Kidney epithelial cell (primary cell): Measurements from ENCODE around the gene NBAS. TPM values are rescaled to one million over a fixed set of nuclear protein-coding genes. Genes with fewer than 3 reads are reported as not detected.

Experiments
- DNase-seq: peaks from one replicate; pipeline ENCODE4 v3.0.0-alpha.2; 2010; ENCODE audit warnings: low read depth
- H3K27me3 ChIP-seq: 2 replicates; pipeline ENCODE4 v1.6.0; 2011; ENCODE audit warnings: low read length; ENCODE audit not compliant: control insufficient read depth, insufficient read depth
- H3K36me3 ChIP-seq: 2 replicates; pipeline ENCODE4 v1.5.1; 2011; ENCODE audit warnings: low read length; ENCODE audit not compliant: control insufficient read depth, insufficient read depth
- H3K4me3 ChIP-seq: 2 replicates; pipeline ENCODE4 v1.5.1; 2011; ENCODE audit warnings: low read depth, mild to moderate bottlenecking, control low read depth, low read length
- total RNA-seq: library from RNA; depleted of rRNA; stranded (reverse); fragments of >200 nt; gene quantifications from 2 replicates; pipeline ENCODE4 v1.2.3, GENCODE V29; 2015
- TF ChIP-seq, protein P1 (sequence below): IDR thresholded peaks from 2 replicates; pipeline ENCODE4 v1.5.1; 2011; ENCODE audit warnings: mild to moderate bottlenecking, moderate library complexity, low read length, control low read depth, inconsistent platforms; ENCODE audit not compliant: insufficient read depth, poor library complexity, severe bottlenecking

Gene NBAS
- total RNA-seq, 1 donor from 2014 or later, result 67.0 TPM

DNA sequence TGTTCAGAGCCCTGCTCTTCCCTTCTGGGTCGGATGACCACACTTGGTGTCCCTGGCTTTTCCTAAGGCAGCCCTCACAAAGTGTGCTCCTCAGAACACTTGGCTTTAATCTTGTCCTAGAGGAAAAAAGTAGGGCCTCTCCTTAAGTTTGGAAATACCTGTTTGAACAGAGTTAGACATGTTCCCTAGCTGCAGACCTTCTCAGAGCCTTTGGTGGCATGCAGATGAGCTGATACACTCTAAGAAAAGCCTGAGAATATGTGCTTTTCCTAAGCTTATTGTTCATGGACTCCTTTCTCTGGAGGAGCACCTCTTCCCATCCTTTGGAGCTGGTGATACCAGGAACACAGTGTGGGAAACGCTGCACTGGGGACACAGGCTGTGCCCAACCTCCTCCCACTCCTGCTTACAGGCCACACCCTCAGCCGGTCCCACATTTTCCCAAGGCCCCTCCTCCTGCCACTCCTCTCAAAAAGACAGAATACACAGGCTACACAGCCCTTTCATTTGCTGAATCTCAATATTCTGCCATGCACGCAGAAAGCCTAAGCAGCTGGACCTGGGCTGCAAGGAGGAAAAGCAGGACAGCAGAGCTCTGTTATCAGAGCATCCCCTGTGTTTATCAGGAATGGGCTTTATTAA lies 443.6 kb downstream of the NBAS start:
- Histone ChIP-seq H3K36me3 (no peaks in the 10 kb centered on the region), H3K4me3 (no peak overlapping the region), H3K27me3 (no peaks in the 10 kb centered on the region)
- no peak for DNase-seq
- TF ChIP-seq, protein P1, sequence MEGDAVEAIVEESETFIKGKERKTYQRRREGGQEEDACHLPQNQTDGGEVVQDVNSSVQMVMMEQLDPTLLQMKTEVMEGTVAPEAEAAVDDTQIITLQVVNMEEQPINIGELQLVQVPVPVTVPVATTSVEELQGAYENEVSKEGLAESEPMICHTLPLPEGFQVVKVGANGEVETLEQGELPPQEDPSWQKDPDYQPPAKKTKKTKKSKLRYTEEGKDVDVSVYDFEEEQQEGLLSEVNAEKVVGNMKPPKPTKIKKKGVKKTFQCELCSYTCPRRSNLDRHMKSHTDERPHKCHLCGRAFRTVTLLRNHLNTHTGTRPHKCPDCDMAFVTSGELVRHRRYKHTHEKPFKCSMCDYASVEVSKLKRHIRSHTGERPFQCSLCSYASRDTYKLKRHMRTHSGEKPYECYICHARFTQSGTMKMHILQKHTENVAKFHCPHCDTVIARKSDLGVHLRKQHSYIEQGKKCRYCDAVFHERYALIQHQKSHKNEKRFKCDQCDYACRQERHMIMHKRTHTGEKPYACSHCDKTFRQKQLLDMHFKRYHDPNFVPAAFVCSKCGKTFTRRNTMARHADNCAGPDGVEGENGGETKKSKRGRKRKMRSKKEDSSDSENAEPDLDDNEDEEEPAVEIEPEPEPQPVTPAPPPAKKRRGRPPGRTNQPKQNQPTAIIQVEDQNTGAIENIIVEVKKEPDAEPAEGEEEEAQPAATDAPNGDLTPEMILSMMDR, result no peak

Other genes with a start within 250 kb of the NBAS start
- 56.4 and 58.5 TPM in 2 replicates for gene DDX1, start 30.5 kb upstream of the NBAS start, total RNA-seq